Measurements from ENCODE around the gene OSBPL2.

- TF ChIP-seq CTCF (IDR thresholded peaks at IDR 0.05; ENCODE audit: low read depth, low read length, missing input control) (no peak), TAF1 (conservative IDR thresholded peaks at IDR 0.05) (no peak), ATF3 (IDR thresholded peaks at IDR 0.05) (no peak), SP1 (IDR thresholded peaks at IDR 0.05) (no peak), GABPA (IDR thresholded peaks at IDR 0.05 in 1 of 2, conservative IDR thresholded peaks at IDR 0.05 in 1 of 2) (no peak), FOXA1 (IDR thresholded peaks at IDR 0.05) (no peak), MAX (IDR thresholded peaks at IDR 0.05) (no peak), RAD21 (IDR thresholded peaks at IDR 0.05) (no peak), JUND (IDR thresholded peaks at IDR 0.05) (no peak)
Observed at GRCh38 chr20:62240020-62240685, 1.8 kb downstream of the OSBPL2 start.

All from liver (tissue), 3 donors.